Activated T-cell treated with anti-CD3 and anti-CD28 coated beads for 48 hours (primary cell): Measurements from ENCODE around the gene SAYSD1.

Experiments
- DNase-seq: peaks from one replicate; pipeline ENCODE4 v3.0.0-alpha.2; 2020; ENCODE audit warnings: low read depth

The SAYSD1 gene

GRCh38 chr6:39058471-39059147, 56.4 kb downstream of the SAYSD1 start:
- DNase-seq: no peak

GRCh38 chr6:39057251-39058155, 57.5 kb downstream of the SAYSD1 start:
- no peak for DNase-seq

- no peak for DNase-seq
Measured at GRCh38 chr6:39056681-39057080, 58.3 kb downstream of the SAYSD1 start.

- DNase-seq: no peak
Measured at GRCh38 chr6:39056191-39056590, 58.8 kb downstream of the SAYSD1 start.

- no peak for DNase-seq
Measured at GRCh38 chr6:39055661-39056060, 59.3 kb downstream of the SAYSD1 start.

- DNase-seq: no peak
Measured at GRCh38 chr6:39054577-39055142, 60.3 kb downstream of the SAYSD1 start.
